BLaER1 (cell line): ENCODE measurements around the gene KCNJ14.

Experiments used
- H3K27ac ChIP-seq: shearing (Covaris generic); formaldehyde crosslinking; 2 replicates; pipeline ENCODE4 v1.8.1; 2022
- H3K27me3 ChIP-seq: shearing (Covaris generic); formaldehyde crosslinking; 2 replicates; pipeline ENCODE4 v1.8.1; 2022
- H3K36me3 ChIP-seq: shearing (Covaris generic); formaldehyde crosslinking; 2 replicates; pipeline ENCODE4 v1.8.1; 2022
- H3K4me1 ChIP-seq: shearing (Covaris generic); formaldehyde crosslinking; 2 replicates; pipeline ENCODE4 v1.8.1; 2022
- H3K4me2 ChIP-seq: shearing (Covaris generic); formaldehyde crosslinking; 2 replicates; pipeline ENCODE4 v1.8.1; 2022
- H3K4me3 ChIP-seq: shearing (Covaris generic); formaldehyde crosslinking; 2 replicates; pipeline ENCODE4 v1.8.1; 2022
- H3K9ac ChIP-seq: shearing (Covaris generic); formaldehyde crosslinking; 2 replicates; pipeline ENCODE4 v1.8.1; 2022
- H3K9me3 ChIP-seq: shearing (Covaris generic); formaldehyde crosslinking; 2 replicates; pipeline ENCODE4 v1.8.1; 2022
- H4K20me1 ChIP-seq: shearing (Covaris generic); formaldehyde crosslinking; 2 replicates; pipeline ENCODE4 v1.8.1; 2022
- Cebpa-rat ChIP-seq: shearing (Covaris generic); IDR thresholded peaks from 2 replicates; pipeline ENCODE4 v1.8.1; 2022

KCNJ14 gene

DNA sequence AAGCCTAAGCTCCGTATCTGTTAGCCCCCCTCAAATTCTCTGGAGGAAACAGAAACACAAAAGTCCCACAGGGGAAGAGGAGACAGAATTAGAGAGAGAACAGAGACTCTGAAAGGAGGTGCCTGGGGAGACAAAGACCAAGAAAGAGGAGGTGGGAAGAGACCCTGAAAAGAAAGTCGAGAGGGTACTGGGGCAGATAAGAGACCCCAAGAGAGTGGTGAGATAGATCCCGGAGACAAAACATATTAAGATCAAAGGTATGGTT lies 10.5 kb upstream of the KCNJ14 start:
- Histone ChIP-seq H3K4me2 (peak overlapping the region; percentile 90), H3K27ac (peak overlapping the region; percentile 92; the same call in 1 of the 2 replicates), H3K9me3 (peaks cover 5% of the 10 kb centered on the region; the same call in 1 of the 2 replicates), H3K9ac (peak overlapping the region; percentile 93), H3K27me3 (peaks cover 38% of the 10 kb centered on the region), H3K36me3 (peaks cover 30% of the 10 kb centered on the region), H4K20me1 (no peaks in the 10 kb centered on the region), H3K4me3 (peak overlapping the region; percentile 87), H3K4me1 (peaks cover 34% of the 10 kb centered on the region)
- no peak for TF ChIP-seq Cebpa-rat

DNA sequence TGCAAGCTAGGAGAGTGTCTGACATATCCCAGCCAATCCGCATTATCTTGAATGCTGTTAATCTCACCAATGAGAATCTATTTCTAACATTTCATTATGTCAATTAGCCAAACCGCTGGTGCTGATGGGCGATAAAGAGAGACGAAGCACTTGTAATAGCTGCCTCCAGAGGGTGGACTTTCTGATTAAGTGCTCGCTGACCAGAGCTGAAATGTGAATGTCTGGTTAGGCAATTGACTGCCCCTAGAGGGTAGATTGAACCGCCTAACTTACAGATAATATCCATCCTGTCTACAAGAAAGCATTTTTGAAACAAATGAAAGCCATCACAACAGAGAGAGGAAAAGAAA lies 10.1 kb upstream of the KCNJ14 start:
- H3K4me3 ChIP-seq = peak overlapping the region; percentile 87
- peak overlapping the region; percentile 93 for H3K9ac ChIP-seq
- H3K27me3 ChIP-seq = peaks cover 38% of the 10 kb centered on the region
- H3K4me1 ChIP-seq = peaks cover 34% of the 10 kb centered on the region
- peaks cover 5% of the 10 kb centered on the region; the same call in 1 of the 2 replicates for H3K9me3 ChIP-seq
- peaks cover under 1% of the 10 kb centered on the region; the same call in 1 of the 2 replicates for H4K20me1 ChIP-seq
- H3K4me2 ChIP-seq = peak overlapping the region; percentile 90
- peaks cover 34% of the 10 kb centered on the region for H3K36me3 ChIP-seq
- H3K27ac ChIP-seq = peak overlapping the region; percentile 92
- no peak for TF ChIP-seq Cebpa-rat

DNA sequence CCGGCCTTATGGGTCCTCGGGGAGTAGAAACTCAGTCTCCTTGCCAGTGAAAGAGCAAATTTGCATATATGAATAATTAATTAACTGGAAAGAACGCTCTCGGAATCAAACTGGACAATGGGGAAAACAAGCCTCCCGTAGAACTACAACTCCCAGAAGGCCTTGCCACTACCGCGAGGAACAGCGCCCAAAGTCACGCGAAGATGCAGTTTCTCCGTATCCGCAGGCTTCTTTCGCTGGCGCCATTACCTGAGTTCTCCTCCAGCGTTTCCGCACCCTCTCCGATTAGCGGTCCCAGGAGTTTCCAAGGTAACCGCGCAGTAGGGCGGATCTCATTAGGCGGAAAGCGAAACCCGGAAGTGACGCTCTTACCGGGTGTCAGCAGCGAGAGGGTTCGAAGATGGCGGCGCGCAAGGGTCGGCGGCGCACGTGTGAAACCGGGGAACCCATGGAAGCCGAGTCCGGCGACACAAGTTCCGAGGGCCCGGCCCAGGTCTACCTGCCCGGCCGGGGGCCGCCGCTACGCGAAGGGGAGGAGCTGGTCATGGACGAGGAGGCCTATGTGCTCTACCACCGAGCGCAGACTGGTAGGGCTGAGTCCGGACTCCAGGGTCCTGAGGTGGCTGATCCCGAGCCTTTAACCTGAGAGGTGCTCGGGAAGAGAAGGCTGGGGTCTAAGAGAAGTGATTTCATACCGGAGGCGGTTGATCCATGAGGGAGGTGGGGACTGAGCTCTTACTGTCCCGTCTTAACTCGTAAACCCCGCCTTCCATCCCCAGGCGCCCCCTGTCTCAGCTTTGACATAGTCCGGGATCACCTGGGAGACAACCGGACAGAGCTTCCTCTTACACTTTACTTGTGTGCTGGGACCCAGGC lies 9.5 kb upstream of the KCNJ14 start, which contains the start of gene GRWD1:
Gene GRWD1, plus strand, starts transcription at position 378 of the 876 bp plus-strand sequence. Its CDS starts 23 bp downstream, at position 401.
- H3K9ac ChIP-seq = peak within 1 kb of the TSS; percentile 93
- peaks cover 34% of the 10 kb centered on the region for H3K4me1 ChIP-seq
- H3K4me2 ChIP-seq = peak within 1 kb of the TSS; percentile 90
- peak within 1 kb of the TSS; percentile 87 for H3K4me3 ChIP-seq
- no peak for TF ChIP-seq Cebpa-rat
- peak within 1 kb of the TSS; percentile 92 for H3K27ac ChIP-seq
- H4K20me1 ChIP-seq = peaks cover 7% of the 10 kb centered on the region; the same call in 1 of the 2 replicates
- H3K27me3 ChIP-seq = peaks cover 38% of the 10 kb centered on the region
- peaks cover 40% of the 10 kb centered on the region for H3K36me3 ChIP-seq
- H3K9me3 ChIP-seq = peaks cover 5% of the 10 kb centered on the region; the same call in 1 of the 2 replicates

DNA sequence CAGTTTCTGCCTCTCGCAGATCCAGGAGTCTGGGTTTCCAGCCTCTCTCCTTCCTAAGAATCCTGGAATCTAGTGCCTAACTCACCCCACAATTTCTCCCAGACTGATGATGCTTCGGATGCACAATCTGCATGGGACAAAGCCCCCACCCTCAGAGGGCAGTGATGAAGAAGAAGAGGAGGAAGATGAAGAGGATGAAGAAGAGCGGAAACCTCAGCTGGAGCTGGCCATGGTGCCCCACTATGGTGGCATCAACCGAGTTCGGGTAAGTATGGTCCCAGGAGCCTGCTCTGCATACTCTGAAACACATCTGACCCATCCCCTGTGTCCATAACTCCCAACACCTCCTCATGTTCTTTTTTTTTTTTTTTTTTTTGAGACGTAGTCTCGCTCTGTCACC lies 8.8 kb upstream of the KCNJ14 start:
- peaks cover 5% of the 10 kb centered on the region; the same call in 1 of the 2 replicates for H3K9me3 ChIP-seq
- peak overlapping the region; percentile 90 for H3K4me2 ChIP-seq
- H3K4me3 ChIP-seq = peak overlapping the region; percentile 87
- H3K4me1 ChIP-seq = peaks cover 34% of the 10 kb centered on the region
- peak overlapping the region; percentile 92 for H3K27ac ChIP-seq
- H3K27me3 ChIP-seq = peaks cover 35% of the 10 kb centered on the region
- TF ChIP-seq Cebpa-rat = no peak
- peaks cover 14% of the 10 kb centered on the region for H4K20me1 ChIP-seq
- peaks cover 47% of the 10 kb centered on the region for H3K36me3 ChIP-seq
- peak overlapping the region; percentile 93 for H3K9ac ChIP-seq

DNA sequence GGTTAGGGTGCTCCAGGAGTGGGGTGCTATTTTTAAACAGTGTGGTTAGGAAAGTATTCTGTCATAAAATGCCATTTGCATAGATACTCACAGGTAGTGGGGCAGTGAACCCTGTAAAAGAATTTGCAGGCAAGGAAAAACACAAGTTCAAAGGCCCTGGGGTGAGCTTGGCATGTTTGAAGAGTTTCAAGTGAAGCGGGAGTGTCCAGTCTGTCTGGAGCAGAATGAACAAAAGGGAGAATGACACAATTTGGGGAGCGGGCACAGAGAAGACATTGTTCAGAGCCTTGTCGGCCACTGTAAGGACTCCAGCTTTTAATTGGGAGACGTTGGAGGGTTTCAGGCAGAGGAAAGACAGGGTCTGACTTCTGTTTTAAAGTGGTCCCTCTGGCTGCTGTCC lies 6.8 kb upstream of the KCNJ14 start:
- H3K27me3 ChIP-seq = peaks cover 16% of the 10 kb centered on the region
- H3K4me2 ChIP-seq = no peak overlapping the region
- peaks cover 34% of the 10 kb centered on the region for H4K20me1 ChIP-seq
- no peak overlapping the region for H3K27ac ChIP-seq
- no peak overlapping the region for H3K4me3 ChIP-seq
- TF ChIP-seq Cebpa-rat = no peak
- H3K9me3 ChIP-seq = no peaks in the 10 kb centered on the region; the same call in 1 of the 2 replicates
- H3K4me1 ChIP-seq = peaks cover 30% of the 10 kb centered on the region
- peaks cover 67% of the 10 kb centered on the region for H3K36me3 ChIP-seq
- H3K9ac ChIP-seq = no peak overlapping the region

DNA sequence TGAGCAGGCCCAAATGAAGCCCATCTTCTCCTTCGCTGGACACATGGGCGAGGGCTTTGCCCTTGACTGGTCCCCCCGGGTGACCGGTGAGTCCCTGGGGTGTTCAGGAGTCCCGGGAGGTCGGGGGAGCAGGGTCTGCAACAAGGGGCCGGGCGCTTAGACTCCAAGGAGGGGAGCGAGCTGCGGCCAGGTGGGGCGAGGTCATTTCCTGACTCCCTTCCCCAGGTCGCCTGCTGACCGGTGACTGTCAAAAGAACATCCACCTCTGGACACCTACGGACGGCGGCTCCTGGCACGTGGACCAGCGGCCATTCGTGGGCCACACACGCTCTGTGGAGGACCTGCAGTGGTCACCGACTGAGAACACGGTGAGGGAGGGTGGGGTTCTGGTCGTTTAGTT lies 4.9 kb upstream of the KCNJ14 start:
- Histone ChIP-seq H3K27ac (no peak overlapping the region), H3K27me3 (no peaks in the 10 kb centered on the region), H3K4me2 (no peak overlapping the region), H3K36me3 (peaks cover 86% of the 10 kb centered on the region), H3K9ac (no peak overlapping the region), H3K9me3 (no peaks in the 10 kb centered on the region), H3K4me1 (peaks cover 15% of the 10 kb centered on the region), H3K4me3 (no peak overlapping the region), H4K20me1 (peaks cover 51% of the 10 kb centered on the region)
- TF ChIP-seq Cebpa-rat = no peak

DNA sequence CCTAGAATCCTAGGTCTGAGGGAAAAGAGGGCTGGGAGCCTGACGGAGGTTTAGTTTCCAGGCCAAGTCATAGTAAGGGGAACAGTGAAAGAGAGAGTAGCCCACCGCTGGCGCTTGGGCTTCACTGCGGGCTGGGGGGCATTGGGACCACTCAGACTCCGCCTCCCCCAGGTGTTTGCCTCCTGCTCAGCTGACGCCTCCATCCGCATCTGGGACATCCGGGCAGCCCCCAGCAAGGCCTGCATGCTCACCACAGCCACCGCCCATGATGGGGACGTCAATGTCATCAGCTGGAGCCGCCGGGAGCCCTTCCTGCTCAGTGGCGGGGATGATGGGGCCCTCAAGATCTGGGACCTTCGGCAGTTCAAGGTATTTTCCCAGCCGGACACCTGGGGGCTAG lies 4.5 kb upstream of the KCNJ14 start:
- Histone ChIP-seq H3K9me3 (no peaks in the 10 kb centered on the region), H3K36me3 (peaks cover 90% of the 10 kb centered on the region), H3K4me1 (peaks cover 19% of the 10 kb centered on the region), H3K4me2 (no peak overlapping the region), H3K27me3 (no peaks in the 10 kb centered on the region), H3K27ac (no peak overlapping the region), H4K20me1 (peaks cover 55% of the 10 kb centered on the region), H3K4me3 (no peak overlapping the region), H3K9ac (no peak overlapping the region)
- no peak for TF ChIP-seq Cebpa-rat

DNA sequence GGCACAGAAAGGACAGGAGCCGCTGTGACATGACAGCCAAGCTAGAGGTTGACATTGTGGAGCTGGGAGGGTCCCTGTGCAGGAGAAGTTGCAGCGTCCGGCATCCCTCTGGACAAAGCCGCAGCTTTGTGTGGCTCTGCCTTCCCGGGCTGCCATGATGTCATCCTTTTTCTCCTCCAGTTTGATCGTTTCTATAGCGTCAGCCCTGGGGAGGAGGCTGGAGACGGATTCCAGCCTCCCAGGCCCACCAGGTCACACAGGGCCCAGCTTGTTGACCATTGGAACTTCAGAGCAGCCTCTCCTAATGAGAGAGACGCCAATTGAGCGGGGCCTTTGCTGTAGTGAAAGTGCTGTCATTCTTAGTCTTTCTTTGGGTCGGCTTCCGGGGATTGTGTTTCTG lies 3.8 kb upstream of the KCNJ14 start:
- peaks cover 21% of the 10 kb centered on the region for H3K4me1 ChIP-seq
- H3K9ac ChIP-seq = no peak overlapping the region
- no peaks in the 10 kb centered on the region for H3K9me3 ChIP-seq
- no peak for TF ChIP-seq Cebpa-rat
- peaks cover 98% of the 10 kb centered on the region for H3K36me3 ChIP-seq
- H3K4me2 ChIP-seq = no peak overlapping the region
- H3K27me3 ChIP-seq = no peaks in the 10 kb centered on the region
- no peak overlapping the region for H3K4me3 ChIP-seq
- H3K27ac ChIP-seq = no peak overlapping the region
- H4K20me1 ChIP-seq = peaks cover 63% of the 10 kb centered on the region

DNA sequence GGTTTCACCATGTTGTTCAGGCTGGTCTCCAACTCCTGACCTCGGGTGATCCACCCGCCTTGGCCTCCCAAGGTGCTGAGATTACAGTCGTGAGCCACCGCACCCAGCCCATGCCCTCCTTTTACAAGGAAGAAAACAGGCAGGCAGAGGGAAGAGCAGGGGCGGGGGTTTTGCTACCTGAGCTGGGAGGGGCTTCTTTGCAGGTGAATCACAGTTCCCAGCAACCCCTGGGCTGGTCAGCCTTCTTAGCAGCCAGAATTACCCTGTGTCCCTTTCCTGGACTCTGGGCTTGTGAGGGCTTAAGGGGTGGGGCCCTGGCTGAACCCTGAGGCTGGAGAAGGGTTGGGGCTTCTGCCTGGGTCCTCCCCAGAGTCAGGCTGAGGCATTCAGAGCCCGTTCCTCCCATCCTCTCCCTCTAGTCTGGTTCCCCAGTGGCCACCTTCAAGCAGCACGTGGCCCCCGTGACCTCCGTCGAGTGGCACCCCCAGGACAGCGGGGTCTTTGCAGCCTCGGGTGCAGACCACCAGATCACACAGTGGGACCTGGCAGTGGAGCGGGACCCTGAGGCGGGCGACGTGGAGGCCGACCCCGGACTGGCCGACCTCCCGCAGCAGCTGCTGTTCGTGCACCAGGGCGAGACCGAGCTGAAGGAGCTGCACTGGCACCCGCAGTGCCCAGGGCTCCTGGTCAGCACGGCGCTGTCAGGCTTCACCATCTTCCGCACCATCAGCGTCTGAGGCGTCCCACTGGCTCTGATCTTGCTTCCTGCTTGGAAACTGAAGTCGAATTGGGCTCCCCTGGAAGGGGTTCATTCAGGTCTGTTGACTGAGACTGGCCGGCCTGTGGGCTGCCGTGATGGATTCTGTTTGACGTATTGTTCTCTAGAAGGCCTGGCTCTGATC lies 2.8 kb upstream of the KCNJ14 start:
- Histone ChIP-seq H4K20me1 (peaks cover 71% of the 10 kb centered on the region), H3K4me1 (peaks cover 12% of the 10 kb centered on the region), H3K9ac (no peak overlapping the region), H3K27me3 (no peaks in the 10 kb centered on the region), H3K9me3 (no peaks in the 10 kb centered on the region), H3K36me3 (peaks cover 100% of the 10 kb centered on the region), H3K27ac (no peak overlapping the region), H3K4me2 (no peak overlapping the region), H3K4me3 (no peak overlapping the region)
- no peak for TF ChIP-seq Cebpa-rat
